ENCODE results near the gene KCTD14. TPM values are rescaled to one million over a fixed set of nuclear protein-coding genes. Genes with fewer than 3 reads are reported as not detected.

KCTD14 gene
- total and polyA plus RNA-seq, 11 donors, result 0.15 to 1.7 (median 0.46) TPM; not detected in 5

GRCh38 chr11:78056093-78056492, 33.0 kb upstream of the KCTD14 start:
- Histone ChIP-seq H3K27me3 (no peaks in the 10 kb centered on the region), H3K36me3 (no peaks in the 10 kb centered on the region), H3K4me1 (peaks cover 0 to 7% (median 1%) of the 10 kb centered on the region in 12 donors), H3K27ac (no peak overlapping the region), H3K9me3 (no peaks in the 10 kb centered on the region), H3K4me3 (no peak overlapping the region)
- DNase-seq (no peak), ATAC-seq (peak in 1 of 4 donors; percentile 28)
- WGBS, 4 donors, result 36 to 61% (median 45%) methylated on average over 3 of the region's 3 CpGs
- intact Hi-C loops (cut with DNase I), result no loop called here
- TF ChIP-seq, protein P1, sequence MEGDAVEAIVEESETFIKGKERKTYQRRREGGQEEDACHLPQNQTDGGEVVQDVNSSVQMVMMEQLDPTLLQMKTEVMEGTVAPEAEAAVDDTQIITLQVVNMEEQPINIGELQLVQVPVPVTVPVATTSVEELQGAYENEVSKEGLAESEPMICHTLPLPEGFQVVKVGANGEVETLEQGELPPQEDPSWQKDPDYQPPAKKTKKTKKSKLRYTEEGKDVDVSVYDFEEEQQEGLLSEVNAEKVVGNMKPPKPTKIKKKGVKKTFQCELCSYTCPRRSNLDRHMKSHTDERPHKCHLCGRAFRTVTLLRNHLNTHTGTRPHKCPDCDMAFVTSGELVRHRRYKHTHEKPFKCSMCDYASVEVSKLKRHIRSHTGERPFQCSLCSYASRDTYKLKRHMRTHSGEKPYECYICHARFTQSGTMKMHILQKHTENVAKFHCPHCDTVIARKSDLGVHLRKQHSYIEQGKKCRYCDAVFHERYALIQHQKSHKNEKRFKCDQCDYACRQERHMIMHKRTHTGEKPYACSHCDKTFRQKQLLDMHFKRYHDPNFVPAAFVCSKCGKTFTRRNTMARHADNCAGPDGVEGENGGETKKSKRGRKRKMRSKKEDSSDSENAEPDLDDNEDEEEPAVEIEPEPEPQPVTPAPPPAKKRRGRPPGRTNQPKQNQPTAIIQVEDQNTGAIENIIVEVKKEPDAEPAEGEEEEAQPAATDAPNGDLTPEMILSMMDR (IDR thresholded peaks at IDR 0.05), result no peak
- no peak for TF ChIP-seq POLR2A (IDR thresholded peaks at IDR 0.05)

DNA sequence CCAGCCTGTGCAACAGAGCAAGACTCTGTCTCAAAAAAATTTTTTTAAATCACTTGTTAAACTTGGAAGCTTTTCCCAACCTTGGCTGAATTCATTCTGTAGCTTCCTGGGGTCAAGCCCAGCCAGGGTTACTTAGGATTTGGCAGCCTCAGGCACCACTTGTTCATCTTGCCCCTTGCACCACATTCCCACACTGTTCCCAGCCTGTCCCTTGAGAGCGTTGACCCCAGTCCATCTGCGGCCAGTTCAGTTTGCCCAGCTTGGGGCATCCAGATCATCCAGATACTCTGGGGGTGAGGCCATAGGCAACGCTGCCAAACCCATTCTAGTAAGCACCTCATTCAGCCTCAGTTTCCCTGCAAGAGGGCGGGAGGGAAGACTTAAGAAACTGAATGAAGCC, 31.9 kb upstream of the KCTD14 start:
- Histone ChIP-seq H3K27me3 (no peaks in the 10 kb centered on the region), H3K27ac (no peak overlapping the region), H3K4me1 (peaks cover 0 to 11% (median 0%) of the 10 kb centered on the region in 12 donors), H3K9me3 (no peaks in the 10 kb centered on the region), H3K36me3 (no peaks in the 10 kb centered on the region), H3K4me3 (no peak overlapping the region)
- ATAC-seq (no peak), DNase-seq (no peak)
- TF ChIP-seq, protein P1 (IDR thresholded peaks at IDR 0.05), result no peak
- TF ChIP-seq POLR2A (IDR thresholded peaks at IDR 0.05), result no peak
- intact Hi-C loops (cut with DNase I), result no loop called here
- WGBS, 4 donors, result 88 to 98% (median 92%) methylated on average over 4 of the region's 4 CpGs

GRCh38 chr11:78050964-78051831, 28.1 kb upstream of the KCTD14 start:
- no peak for TF ChIP-seq POLR2A (IDR thresholded peaks at IDR 0.05)
- TF ChIP-seq, protein P1 (IDR thresholded peaks at IDR 0.05), result no peak
- no peak overlapping the region for H3K4me3 ChIP-seq
- intact Hi-C loops (cut with DNase I), result no loop called here
- peaks cover 0 to 11% (median 1%) of the 10 kb centered on the region in 12 donors for H3K4me1 ChIP-seq
- whole genome bisulfite sequencing, 4 donors, result 78 to 83% (median 78%) methylated on average over 6 of the region's 6 CpGs
- DNase-seq, result no peak
- no peak overlapping the region for H3K27ac ChIP-seq
- ATAC-seq, result no peak
- no peaks in the 10 kb centered on the region for H3K27me3 ChIP-seq
- no peaks in the 10 kb centered on the region for H3K9me3 ChIP-seq
- H3K36me3 ChIP-seq, result no peaks in the 10 kb centered on the region

DNA sequence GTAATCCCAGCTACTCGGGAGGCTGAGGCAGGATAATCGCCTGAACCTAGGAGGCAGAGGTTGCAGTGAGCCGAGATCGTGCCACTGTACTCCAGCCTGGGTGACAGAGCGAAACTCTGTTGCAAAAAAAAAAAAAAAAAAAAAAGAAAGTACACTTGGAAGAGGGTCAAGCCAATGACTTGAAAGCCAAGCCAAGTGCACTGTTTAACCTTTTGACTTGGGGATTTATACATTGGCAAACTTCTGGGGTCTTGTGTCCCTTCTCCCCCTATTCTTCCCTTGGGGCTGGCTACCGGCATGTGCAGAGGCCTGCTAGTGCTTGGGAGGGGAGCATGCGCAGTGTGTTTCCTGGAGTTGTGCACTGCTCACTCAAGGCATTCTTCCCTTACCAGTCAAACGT, 26.3 kb upstream of the KCTD14 start:
- DNase-seq (no peak), ATAC-seq (no peak)
- Histone ChIP-seq H3K27me3 (no peaks in the 10 kb centered on the region), H3K9me3 (no peaks in the 10 kb centered on the region), H3K4me1 (peaks cover 0 to 16% (median 6%) of the 10 kb centered on the region in 12 donors), H3K27ac (no peak overlapping the region), H3K4me3 (no peak overlapping the region), H3K36me3 (no peaks in the 10 kb centered on the region)
- TF ChIP-seq, protein P1 (IDR thresholded peaks at IDR 0.05), result no peak
- no peak for TF ChIP-seq POLR2A (IDR thresholded peaks at IDR 0.05)
- intact Hi-C loops (cut with DNase I), result loop anchor here in 3 of 10 donors (5.0 to 10.0 kb wide), 3 partner anchors 47 to 55 kb away; partner anchors contain the start of gene INTS4 (in 1 of the 3)
- 82 to 90% (median 84%) methylated on average over 8 of the region's 8 CpGs for WGBS, 4 donors
